Mononuclear cell (primary cell): Measurements from ENCODE around the gene SELENOO. TPM values are rescaled to one million over a fixed set of nuclear protein-coding genes. Genes with fewer than 3 reads are reported as not detected.

Experiments
- H3K27me3 ChIP-seq: 2 replicates; pipeline ENCODE4 v1.6.0; 2011; ENCODE audit warnings: low read length, control low read depth; ENCODE audit not compliant: insufficient read depth
- H3K4me1 ChIP-seq: 2 replicates; pipeline ENCODE4 v1.5.1; 2011; ENCODE audit warnings: mild to moderate bottlenecking, low read length, control low read depth; ENCODE audit not compliant: insufficient read depth
- H3K4me3 ChIP-seq: 2 replicates; pipeline ENCODE4 v1.5.1; 2011; ENCODE audit warnings: mild to moderate bottlenecking, low read length, moderate library complexity
- H3K9me3 ChIP-seq: 2 replicates; pipeline ENCODE4 v1.5.1; 2011; ENCODE audit warnings: low read depth, mild to moderate bottlenecking, control low read depth, low read length
- total RNA-seq: library from RNA; depleted of rRNA; stranded (reverse); fragments of >200 nt; gene quantifications from one replicate; pipeline ENCODE4 v1.2.3, GENCODE V29; 2012

Gene SELENOO
- total RNA-seq, 1 donor = 11.8 TPM

- Histone ChIP-seq H3K4me1 (peaks cover 25% of the 10 kb centered on the region), H3K27me3 (no peaks in the 10 kb centered on the region), H3K4me3 (no peak overlapping the region), H3K9me3 (no peaks in the 10 kb centered on the region)
Measured at GRCh38 chr22:50211147-50211546, 10.3 kb downstream of the SELENOO start.

DNA sequence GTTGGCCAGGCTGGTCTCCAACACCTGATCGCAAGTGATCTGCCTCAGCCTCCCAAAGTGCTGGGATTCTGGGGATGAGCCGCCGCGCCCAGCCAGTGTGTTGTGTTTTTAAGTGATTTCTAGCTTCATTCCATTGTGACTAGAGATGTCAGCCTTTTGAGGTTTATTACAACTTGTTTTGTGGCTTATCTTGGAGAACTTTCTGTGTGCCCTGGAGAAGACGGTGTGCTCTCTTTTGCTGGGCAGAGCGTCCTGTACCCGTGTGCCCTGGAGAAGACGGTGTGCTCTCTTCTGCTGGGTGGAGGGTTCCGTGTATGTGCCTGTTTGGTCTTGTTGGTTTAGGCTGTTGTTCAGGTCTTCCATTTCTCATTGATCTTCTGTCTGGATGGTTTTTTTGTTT is 12.5 kb downstream of the SELENOO start:
- peaks cover 9% of the 10 kb centered on the region for H3K4me1 ChIP-seq
- H3K4me3 ChIP-seq = no peak overlapping the region
- no peaks in the 10 kb centered on the region for H3K27me3 ChIP-seq
- H3K9me3 ChIP-seq = no peaks in the 10 kb centered on the region

DNA sequence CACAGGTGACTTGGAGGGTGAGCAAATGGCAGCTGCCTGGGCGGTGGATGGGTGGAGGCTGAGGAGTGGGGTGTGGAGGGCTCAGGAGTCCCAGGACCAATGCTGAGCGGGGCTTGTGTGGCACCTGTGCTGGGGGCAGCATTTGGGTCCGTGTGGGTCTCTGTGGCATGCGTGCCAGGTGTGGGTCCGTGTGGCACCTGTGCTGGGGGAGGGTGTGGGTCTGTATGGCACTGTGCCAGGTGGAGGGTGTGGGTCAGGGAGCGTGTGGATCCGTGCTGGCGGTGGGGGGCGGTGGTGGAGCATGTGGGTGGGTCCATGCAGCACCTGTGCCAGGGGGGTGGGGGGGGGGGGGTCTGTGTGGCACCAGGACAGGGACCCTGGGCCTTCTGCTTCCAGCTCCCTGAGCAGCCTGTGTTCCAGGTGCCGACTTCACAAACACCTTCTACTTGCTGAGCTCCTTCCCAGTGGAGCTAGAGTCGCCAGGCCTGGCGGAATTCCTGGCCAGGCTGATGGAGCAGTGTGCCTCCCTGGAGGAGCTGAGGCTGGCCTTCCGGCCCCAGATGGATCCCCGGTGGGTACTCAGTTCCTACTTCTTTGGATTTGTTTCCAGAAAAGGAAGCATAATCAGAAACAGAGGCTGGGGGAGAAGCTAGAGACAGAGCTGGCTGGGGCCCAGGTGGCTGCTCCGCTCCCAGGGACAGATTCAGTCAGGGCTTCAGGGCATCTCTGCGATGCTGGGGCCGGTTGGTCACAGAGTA is 14.7 kb downstream of the SELENOO start:
- H3K4me1 ChIP-seq = no peaks in the 10 kb centered on the region
- no peak overlapping the region for H3K4me3 ChIP-seq
- H3K9me3 ChIP-seq = no peaks in the 10 kb centered on the region
- no peaks in the 10 kb centered on the region for H3K27me3 ChIP-seq

- Histone ChIP-seq H3K27me3 (no peaks in the 10 kb centered on the region), H3K4me3 (no peak overlapping the region), H3K9me3 (no peaks in the 10 kb centered on the region), H3K4me1 (no peaks in the 10 kb centered on the region)
Measured at GRCh38 chr22:50216055-50216683, 15.4 kb downstream of the SELENOO start.

DNA sequence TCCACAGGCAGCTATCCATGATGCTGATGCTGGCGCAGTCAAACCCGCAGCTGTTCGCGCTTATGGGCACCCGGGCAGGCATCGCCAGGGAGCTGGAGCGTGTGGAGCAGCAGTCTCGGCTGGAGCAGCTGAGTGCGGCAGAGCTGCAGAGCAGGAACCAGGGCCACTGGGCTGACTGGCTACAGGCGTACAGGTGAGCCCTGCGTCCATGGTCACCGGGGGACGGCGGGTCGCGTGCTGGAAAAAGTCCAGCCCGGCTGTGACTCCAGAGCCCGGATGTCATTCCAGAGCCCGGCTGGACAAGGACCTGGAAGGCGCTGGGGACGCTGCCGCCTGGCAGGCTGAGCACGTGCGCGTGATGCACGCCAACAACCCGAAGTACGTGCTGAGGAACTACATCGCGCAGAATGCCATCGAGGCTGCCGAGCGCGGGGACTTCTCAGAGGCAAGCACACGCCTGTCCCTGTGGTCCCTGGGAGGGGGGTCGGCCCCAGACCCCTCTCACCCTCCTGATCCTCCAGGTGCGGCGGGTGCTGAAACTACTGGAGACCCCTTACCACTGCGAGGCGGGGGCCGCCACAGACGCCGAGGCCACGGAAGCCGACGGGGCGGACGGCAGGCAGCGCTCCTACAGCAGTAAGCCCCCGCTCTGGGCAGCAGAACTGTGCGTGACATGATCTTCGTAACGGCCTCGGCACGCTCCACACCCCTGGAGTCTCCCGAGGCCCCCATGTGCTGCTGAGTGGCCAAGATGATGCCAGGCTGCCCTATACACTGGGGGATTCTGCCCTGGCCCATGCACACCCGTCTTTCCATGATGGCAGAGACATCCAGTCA is 16.1 kb downstream of the SELENOO start:
- no peaks in the 10 kb centered on the region for H3K27me3 ChIP-seq
- no peaks in the 10 kb centered on the region for H3K9me3 ChIP-seq
- no peaks in the 10 kb centered on the region for H3K4me1 ChIP-seq
- H3K4me3 ChIP-seq = no peak overlapping the region

GRCh38 chr22:50217543-50218152 is 16.8 kb downstream of the SELENOO start:
- Histone ChIP-seq H3K9me3 (no peaks in the 10 kb centered on the region), H3K4me1 (no peaks in the 10 kb centered on the region), H3K4me3 (no peak overlapping the region), H3K27me3 (no peaks in the 10 kb centered on the region)

DNA sequence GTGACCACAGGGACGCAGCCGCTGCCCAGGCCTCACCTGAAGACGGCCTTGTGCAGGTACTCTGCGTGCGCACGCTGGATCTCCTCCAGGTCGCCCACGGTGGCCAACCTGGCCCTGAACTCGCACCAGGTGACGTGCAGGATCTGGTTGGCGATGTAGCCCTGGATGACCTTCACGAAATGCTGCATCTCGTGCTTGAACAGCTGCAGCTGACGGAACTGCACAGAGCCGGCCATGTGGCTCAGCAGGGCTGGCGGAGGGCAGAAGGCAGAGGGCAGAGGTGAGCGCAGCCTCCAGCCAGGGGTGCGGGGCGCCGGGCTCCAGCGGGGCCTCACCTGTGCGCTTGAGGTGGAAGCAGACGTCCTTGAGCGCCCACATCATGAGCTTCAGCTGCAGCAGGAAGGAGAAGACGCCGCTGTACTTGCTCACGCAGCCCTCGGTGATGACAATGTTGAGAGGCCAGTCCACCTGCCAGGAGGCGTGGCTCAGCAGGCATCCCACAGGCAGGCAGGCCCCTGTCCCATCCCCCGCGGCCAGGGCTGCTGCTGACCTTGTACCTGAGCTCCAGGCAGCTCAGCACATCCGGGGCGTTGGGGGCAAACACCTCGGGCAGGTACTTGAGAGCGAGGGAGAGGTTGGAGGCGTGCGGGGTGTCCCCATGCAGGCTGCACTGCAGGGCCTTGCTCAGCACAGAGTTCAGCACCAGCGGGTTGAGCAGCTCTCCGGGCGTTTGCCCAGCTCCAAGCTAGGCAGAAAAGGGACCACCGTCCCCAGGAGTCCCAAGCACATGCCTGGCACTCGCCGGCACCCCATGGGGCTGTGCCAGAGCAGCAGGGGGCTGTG is 17.6 kb downstream of the SELENOO start:
- H3K4me1 ChIP-seq = no peaks in the 10 kb centered on the region
- H3K9me3 ChIP-seq = no peaks in the 10 kb centered on the region
- H3K27me3 ChIP-seq = no peaks in the 10 kb centered on the region
- no peak overlapping the region for H3K4me3 ChIP-seq

- Histone ChIP-seq H3K4me1 (no peaks in the 10 kb centered on the region), H3K4me3 (no peak overlapping the region), H3K9me3 (no peaks in the 10 kb centered on the region), H3K27me3 (no peaks in the 10 kb centered on the region)
Measured at GRCh38 chr22:50218996-50219727, 18.4 kb downstream of the SELENOO start.

- Histone ChIP-seq H3K9me3 (no peaks in the 10 kb centered on the region), H3K4me3 (no peak overlapping the region), H3K27me3 (no peaks in the 10 kb centered on the region), H3K4me1 (no peaks in the 10 kb centered on the region)
Measured at GRCh38 chr22:50219800-50220602, 19.2 kb downstream of the SELENOO start.

- no peak overlapping the region for H3K4me3 ChIP-seq
Measured at GRCh38 chr22:50220603-50221409, 20.0 kb downstream of the SELENOO start.

DNA sequence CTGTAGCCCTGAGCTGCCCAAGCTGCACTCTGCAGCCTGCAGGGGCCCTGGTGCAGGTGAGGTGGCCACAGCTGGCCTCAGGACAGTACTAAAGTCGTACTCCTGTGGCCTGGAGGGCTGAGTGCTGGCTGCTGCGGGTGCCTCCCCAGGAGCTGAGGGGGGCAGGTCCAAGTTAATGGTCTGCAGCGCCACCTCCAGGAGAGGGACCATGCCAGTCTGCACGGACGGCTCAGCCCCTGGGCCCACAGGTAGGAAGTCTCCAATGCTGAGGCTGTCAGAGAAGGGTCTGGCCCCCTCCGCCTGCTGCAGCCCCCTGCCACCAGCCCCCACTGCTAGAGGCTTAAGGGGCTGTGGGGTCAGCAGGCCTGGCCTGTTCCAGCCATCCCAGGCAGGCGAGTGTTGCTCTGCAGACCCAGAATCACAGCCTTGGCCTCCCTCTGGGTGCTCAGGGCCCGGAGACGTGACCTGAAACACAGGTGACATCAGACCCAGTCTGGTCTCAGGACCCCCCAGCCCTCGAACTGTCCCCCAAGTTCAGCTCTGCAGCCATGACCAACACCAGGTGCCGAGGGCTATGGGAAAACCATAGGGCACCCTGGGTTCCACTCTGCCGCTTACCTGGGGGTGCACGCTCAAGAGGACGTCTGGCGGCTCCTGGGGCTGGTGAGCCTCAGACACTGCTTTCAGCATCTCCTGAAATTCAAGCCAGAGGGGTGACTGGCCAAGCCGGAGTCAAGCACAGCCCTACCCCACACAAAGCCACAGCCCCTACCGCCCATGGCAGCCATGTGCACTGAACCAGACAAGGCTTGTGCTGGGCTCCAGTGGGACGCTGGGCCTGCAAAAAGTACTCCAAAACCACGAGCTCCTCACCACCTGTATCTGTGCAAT is 20.8 kb downstream of the SELENOO start:
- Histone ChIP-seq H3K9me3 (no peaks in the 10 kb centered on the region), H3K27me3 (no peaks in the 10 kb centered on the region), H3K4me1 (no peaks in the 10 kb centered on the region), H3K4me3 (no peak overlapping the region)

More at GRCh38 chr22:50220603-50221409, 20.0 kb downstream of the SELENOO start:
- no peaks in the 10 kb centered on the region for H3K4me1 ChIP-seq
- H3K9me3 ChIP-seq = no peaks in the 10 kb centered on the region
- no peaks in the 10 kb centered on the region for H3K27me3 ChIP-seq

DNA sequence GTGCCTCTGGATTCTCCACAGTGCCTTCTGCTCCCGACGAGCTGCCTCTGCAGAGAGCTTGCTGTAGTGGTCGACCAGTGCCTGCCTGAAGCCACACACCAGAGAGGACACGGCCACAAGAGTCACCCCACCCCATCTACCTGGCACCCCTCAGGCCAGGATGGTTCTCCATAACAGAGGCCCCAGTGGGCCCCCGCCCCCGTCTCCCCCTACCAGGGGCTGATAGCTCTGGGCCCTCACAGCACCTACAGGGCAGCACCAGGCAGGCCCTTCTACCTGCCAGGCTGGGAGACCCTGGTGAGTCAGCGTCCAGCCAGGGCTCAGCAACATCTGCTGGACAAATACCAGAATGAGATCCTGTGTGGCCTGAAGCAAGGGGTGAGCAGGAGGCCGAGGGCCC is 21.7 kb downstream of the SELENOO start:
- H3K4me3 ChIP-seq = no peak overlapping the region
- no peaks in the 10 kb centered on the region for H3K4me1 ChIP-seq
- H3K27me3 ChIP-seq = no peaks in the 10 kb centered on the region
- H3K9me3 ChIP-seq = no peaks in the 10 kb centered on the region
